HepG2 (cell line): Measurements from ENCODE around the gene GRAMD2A. TPM values are rescaled to one million over a fixed set of nuclear protein-coding genes. Genes with fewer than 3 reads are reported as not detected.
A peak's percentile ranks its signal among the peaks of the same experiment; 100 is the strongest.

ENCODE experiments used
- ATAD3A ChIP-seq: sonication (generic); formaldehyde crosslinking; IDR thresholded peaks from 2 replicates; pipeline ENCODE4 v1.4.0; 2020; ENCODE audit warnings: missing genetic modification reagents
- BRCA1 ChIP-seq: sonication (generic); formaldehyde crosslinking; IDR thresholded peaks from 2 replicates; pipeline ENCODE4 v1.4.0; 2020; ENCODE audit warnings: missing genetic modification reagents
- FLYWCH1 ChIP-seq: sonication (generic); formaldehyde crosslinking; IDR thresholded peaks from 2 replicates; pipeline ENCODE4 v1.8.1; 2023; ENCODE audit warnings: mild to moderate bottlenecking, missing genetic modification reagents
- HNF4G ChIP-seq, 2 experiments: sonication (generic) in 1 of 2; formaldehyde crosslinking in 1 of 2; IDR thresholded peaks; 2 replicates each; pipeline versions ENCODE4 v1.4.0 to v1.6.1; 2011 to 2020; ENCODE audit warnings: borderline replicate concordance in 2 of 2, low read depth in 2 of 2, mild to moderate bottlenecking in 2 of 2, low read length in 1 of 2, missing genetic modification reagents in 1 of 2, moderate library complexity in 1 of 2
- MLX ChIP-seq: IDR thresholded peaks from 2 replicates; pipeline ENCODE4 v1.6.1; 2016
- PHF5A ChIP-seq: IDR thresholded peaks from one replicate; pipeline ENCODE4 v1.6.1; 2018; ENCODE audit warnings: low read depth, missing genetic modification reagents; ENCODE audit not compliant: unreplicated experiment
- POLR2AphosphoS2 ChIP-seq: IDR thresholded peaks from 2 replicates; pipeline ENCODE4 v1.6.1; 2011; ENCODE audit warnings: low read depth, low read length, improper control_type of control experiment
- SUZ12 ChIP-seq: fragments of 150-350 bp; IDR thresholded peaks from 2 replicates; pipeline ENCODE4 v1.6.1; 2014; ENCODE audit warnings: low read depth, low read length
- TAF1 ChIP-seq: sonication (generic); formaldehyde crosslinking; IDR thresholded peaks from 2 replicates; pipeline ENCODE4 v1.4.0; 2020; ENCODE audit warnings: missing genetic modification reagents
- TRAFD1 ChIP-seq: sonication (generic); formaldehyde crosslinking; IDR thresholded peaks from 2 replicates; pipeline ENCODE4 v1.5.1; 2020; ENCODE audit warnings: missing genetic modification reagents, mild to moderate bottlenecking, borderline replicate concordance
- ZBTB7B ChIP-seq: sonication (generic); formaldehyde crosslinking; IDR thresholded peaks from 2 replicates; pipeline ENCODE4 v1.4.0; 2020; ENCODE audit warnings: missing genetic modification reagents
- ZFY ChIP-seq: sonication (generic); formaldehyde crosslinking; IDR thresholded peaks from 2 replicates; pipeline ENCODE4 v1.4.0; 2020; ENCODE audit warnings: missing genetic modification reagents
- ZNF142 ChIP-seq: sonication (generic); formaldehyde crosslinking; IDR thresholded peaks from 2 replicates; pipeline ENCODE4 v1.4.0; 2020; ENCODE audit warnings: missing genetic modification reagents
- ZNF44 ChIP-seq: sonication (generic); formaldehyde crosslinking; IDR thresholded peaks from 2 replicates; pipeline ENCODE4 v1.5.1; 2020; ENCODE audit warnings: mild to moderate bottlenecking, missing genetic modification reagents
- ZNF496 ChIP-seq: sonication (generic); formaldehyde crosslinking; IDR thresholded peaks from 2 replicates; pipeline ENCODE4 v1.8.1; 2023; ENCODE audit warnings: mild to moderate bottlenecking, moderate library complexity, missing genetic modification reagents; ENCODE audit not compliant: insufficient replicate concordance
- polyA plus RNA-seq, 8 experiments: library from polyadenylated mRNA; depleted of rRNA in 3 of 8; stranded (reverse) in 7 of 8; unstranded in 1 of 8; fragments of >200 nt; fragmentation: Illumina TruSeq in 4 of 8; extraction: Trizol in 4 of 8; gene quantifications; 2 replicates each; pipeline versions ENCODE4 v1.2.1 to v1.2.3, GENCODE V29; 2011 to 2016; ENCODE audit warnings: low read depth in 4 of 8, missing spikeins in 1 of 8, mixed read lengths in 1 of 8; ENCODE audit not compliant: insufficient read depth in 1 of 8
- total RNA-seq, 5 experiments: library from RNA; depleted of rRNA; stranded (reverse); fragments of >200 nt; fragmentation: Illumina TruSeq; extraction: Trizol; gene quantifications; 2 replicates each; pipeline ENCODE4 v1.2.3, GENCODE V29; 2016; ENCODE audit warnings: low read depth in 1 of 5
- TF ChIP-seq, protein P1 (sequence below): sonication (generic); formaldehyde crosslinking; IDR thresholded peaks from 2 replicates; pipeline ENCODE4 v1.5.0; 2020; ENCODE audit warnings: mild to moderate bottlenecking, low read depth, missing genetic modification reagents, borderline replicate concordance
- TF ChIP-seq, protein P2 (sequence below): IDR thresholded peaks from 2 replicates; pipeline ENCODE4 v1.6.1; 2016; ENCODE audit warnings: low read depth, borderline replicate concordance
- TF ChIP-seq, protein P3 (sequence below): IDR thresholded peaks from 2 replicates; pipeline ENCODE4 v1.6.1; 2016

The GRAMD2A gene
- total and polyA plus RNA-seq, 2 of the 13 experiments (the other 11 are each of a cell fraction or from before 2014, with no cell fraction given) = 0.04 TPM; not detected in 1

DNA sequence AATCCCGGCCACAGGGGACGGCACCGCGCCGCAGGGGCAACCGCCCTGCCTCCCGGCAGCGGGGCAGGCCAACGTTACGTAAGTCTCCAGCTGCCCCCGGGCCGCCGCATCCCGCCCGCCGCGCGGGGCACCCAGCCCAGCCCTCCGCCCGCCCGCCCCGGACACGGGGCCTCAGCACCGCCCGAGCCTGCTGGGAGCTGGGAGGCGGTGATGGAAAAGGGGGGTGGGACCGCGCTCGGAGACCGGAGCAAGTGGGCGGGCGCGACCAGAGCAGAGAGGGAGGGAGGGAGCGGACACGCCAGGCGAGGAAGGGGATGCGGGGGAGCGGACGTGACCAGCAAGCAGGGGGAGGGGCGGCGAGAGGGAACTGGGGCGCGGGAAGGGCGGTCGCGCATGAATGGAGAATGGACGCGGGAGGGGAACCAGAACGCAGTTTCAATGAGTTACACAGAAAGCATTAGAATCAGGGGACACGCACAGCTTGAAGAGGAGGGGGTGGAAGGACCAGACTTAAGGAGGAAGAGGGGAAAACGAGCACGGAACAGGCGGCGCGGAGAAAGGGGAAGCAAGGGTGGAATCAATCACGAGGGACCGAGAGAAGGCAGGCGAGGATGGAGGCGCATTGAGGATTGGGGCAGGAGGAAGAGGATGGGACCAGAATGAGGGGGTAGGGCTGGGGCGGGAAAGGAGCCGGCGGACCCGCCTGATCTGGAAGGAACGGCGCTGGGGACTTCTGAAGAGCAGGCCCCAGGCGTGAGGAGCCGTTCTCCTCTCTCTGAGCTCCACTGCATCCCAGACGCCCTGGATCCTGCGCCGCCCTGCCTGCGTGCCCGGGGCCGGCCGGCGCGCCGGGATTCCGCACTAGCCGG is 32.8 kb upstream of the GRAMD2A start (continued):
- TF ChIP-seq PHF5A (CRISPR knock-in tag) (no peak), TAF1 (CRISPR knock-in tag) (no peak), ZNF44 (CRISPR knock-in tag) (0 out of 2 replicates have a peak, but pooled peaks have one; percentile 21), SUZ12 (no peak), MLX (CRISPR knock-in tag) (no peak), POLR2AphosphoS2 (no peak), ZFY (CRISPR knock-in tag) (peak; percentile 60), BRCA1 (CRISPR knock-in tag) (no peak), HNF4G (IDR thresholded peaks at IDR 0.05; ENCODE audit: borderline replicate concordance, low read depth, low read length) (no peak), HNF4G (CRISPR knock-in tag; IDR thresholded peaks at IDR 0.05; ENCODE audit: borderline replicate concordance, low read depth) (no peak; the same call in 1 of the 2 replicates), ATAD3A (CRISPR knock-in tag) (no peak), TRAFD1 (CRISPR knock-in tag) (no peak), ZBTB7B (CRISPR knock-in tag) (no peak), ZNF142 (peak; percentile 93), FLYWCH1 (CRISPR knock-in tag) (no peak), ZNF496 (CRISPR knock-in tag) (no peak)
- TF ChIP-seq, protein P1, sequence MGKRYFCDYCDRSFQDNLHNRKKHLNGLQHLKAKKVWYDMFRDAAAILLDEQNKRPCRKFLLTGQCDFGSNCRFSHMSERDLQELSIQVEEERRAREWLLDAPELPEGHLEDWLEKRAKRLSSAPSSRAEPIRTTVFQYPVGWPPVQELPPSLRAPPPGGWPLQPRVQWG (CRISPR knock-in tag) = no peak
- TF ChIP-seq, protein P2, sequence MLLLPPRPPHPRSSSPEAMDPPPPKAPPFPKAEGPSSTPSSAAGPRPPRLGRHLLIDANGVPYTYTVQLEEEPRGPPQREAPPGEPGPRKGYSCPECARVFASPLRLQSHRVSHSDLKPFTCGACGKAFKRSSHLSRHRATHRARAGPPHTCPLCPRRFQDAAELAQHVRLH (CRISPR knock-in tag) = peak; percentile 4; the same call in 1 of the 2 replicates
- TF ChIP-seq, protein P3, sequence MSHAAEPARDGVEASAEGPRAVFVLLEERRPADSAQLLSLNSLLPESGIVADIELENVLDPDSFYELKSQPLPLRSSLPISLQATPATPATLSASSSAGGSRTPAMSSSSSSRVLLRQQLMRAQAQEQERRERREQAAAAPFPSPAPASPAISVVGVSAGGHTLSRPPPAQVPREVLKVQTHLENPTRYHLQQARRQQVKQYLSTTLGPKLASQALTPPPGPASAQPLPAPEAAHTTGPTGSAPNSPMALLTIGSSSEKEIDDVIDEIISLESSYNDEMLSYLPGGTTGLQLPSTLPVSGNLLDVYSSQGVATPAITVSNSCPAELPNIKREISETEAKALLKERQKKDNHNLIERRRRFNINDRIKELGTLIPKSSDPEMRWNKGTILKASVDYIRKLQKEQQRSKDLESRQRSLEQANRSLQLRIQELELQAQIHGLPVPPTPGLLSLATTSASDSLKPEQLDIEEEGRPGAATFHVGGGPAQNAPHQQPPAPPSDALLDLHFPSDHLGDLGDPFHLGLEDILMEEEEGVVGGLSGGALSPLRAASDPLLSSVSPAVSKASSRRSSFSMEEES (CRISPR knock-in tag) = no peak
